Germinal center (tissue), 1 donor: ENCODE results near the gene CISD3.

Experiments used
- DNase-seq: peaks from one replicate; pipeline ENCODE4 v3.0.0; 2012; ENCODE audit warnings: mixed read lengths, low spot score

CISD3 gene, protein sequence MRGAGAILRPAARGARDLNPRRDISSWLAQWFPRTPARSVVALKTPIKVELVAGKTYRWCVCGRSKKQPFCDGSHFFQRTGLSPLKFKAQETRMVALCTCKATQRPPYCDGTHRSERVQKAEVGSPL

DNA sequence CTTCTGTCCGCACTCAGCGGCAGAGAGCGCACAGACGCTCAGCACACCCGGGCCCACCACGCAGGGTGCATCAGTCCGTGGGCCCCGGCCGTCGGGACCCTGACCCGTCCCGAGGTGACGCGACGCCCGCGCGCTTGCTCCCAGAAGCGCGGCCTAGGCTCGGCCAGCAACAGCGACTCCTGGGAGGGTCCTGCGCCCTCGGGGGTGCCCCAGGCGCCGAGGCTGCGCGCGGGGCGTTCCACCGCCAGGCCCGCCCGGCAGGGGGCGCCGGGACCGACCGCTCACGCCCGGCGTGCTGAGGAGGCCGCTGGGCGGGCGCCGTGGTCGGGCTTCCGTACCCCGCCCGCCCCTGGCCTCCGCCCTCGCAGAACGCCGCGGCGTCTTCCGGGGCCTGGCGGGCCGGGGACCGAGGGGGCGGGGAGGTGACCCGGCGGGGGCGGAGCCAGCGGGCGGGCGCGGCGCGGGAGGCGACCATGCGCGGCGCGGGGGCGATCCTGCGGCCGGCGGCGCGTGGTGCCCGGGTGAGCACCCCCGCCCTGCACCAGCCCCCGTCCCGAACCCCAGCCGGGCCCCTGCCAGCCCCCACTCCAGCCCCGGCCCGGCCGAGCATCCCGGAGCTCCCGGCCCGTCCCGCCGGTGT, at the start of gene CISD3:
Gene CISD3, plus strand, starts transcription at position 456 of the 640 bp plus-strand sequence. Its CDS starts 18 bp downstream, at position 474.
- peak; percentile 94 for DNase-seq

DNA sequence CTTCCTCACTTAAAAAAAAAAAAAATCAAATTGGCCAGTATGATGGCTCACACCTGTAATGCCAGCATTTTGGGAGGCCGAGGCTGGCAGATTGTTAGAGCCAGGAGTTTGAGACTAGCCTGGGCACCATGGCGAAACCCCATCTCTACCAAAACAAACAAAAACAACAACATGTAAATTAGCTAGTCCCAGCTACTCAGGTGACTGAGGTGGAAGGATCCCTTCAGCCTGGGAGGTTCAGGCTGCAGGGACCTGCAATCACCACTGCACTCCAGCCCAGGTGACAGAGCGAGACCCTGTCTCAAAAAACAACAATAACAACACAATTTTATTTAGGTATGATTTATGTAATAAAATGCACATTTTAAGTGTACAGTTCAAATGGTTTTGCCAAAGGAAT, 49.0 kb upstream of the CISD3 start:
- no peak for DNase-seq

DNA sequence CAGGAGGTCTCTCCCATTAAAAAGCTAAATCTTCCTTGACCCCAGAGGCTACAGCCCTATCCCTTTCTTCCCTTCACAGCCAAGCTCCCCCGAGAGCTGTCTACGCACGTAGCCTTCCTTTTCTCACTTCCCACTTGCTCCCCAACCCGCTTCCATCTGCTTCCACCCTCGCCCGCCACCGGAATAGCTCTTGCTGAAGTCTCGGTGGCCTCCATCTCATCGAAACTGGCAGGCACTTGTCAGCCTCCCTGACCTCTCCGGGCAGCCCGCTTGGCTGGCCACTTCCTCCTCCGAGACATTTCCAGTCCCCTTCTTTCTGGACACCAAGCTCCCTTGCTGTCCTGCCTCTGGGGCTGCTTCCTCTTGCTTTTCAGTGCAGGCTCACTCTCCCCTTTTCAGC, 44.6 kb upstream of the CISD3 start:
- no peak for DNase-seq

DNA sequence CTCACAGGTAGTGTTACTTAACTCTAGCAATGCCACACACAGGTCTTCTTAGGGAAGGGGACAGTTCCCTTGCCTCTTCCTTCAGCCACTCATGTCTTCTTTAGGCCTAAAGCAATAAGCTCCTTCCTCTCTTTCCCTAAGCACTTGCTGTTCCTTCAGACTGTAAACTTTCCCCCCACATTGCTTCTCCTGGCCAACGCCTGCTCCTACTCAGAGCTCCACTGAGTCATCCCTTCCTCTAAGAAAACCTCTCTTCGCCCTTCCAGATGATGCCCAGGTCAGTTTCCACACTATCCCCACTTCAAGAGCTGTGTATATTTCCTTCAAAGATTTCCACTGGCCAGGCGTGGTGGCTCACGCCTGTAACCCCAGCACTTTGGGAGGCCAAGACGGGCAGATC, 42.9 kb upstream of the CISD3 start:
- DNase-seq = no peak

DNA sequence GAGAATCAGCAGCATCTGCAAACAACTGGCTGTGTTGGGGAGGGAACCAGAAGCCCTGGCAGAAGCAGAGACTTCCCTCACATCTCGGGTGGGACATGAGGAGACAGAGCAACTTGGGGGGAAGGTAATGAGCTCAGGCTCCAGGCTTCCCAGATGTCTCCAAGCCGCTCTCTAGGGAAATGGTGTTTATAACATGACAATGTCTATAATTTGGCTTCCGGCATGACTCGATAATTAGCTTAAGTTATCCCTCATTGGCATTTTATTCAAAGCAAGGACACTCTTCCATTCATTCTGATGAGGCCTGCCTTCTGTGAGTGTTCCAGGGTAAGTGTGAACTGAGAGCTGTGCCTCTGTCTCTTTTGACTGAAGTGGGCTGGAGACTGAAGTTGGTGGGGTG, 39.8 kb upstream of the CISD3 start:
- no peak for DNase-seq

DNA sequence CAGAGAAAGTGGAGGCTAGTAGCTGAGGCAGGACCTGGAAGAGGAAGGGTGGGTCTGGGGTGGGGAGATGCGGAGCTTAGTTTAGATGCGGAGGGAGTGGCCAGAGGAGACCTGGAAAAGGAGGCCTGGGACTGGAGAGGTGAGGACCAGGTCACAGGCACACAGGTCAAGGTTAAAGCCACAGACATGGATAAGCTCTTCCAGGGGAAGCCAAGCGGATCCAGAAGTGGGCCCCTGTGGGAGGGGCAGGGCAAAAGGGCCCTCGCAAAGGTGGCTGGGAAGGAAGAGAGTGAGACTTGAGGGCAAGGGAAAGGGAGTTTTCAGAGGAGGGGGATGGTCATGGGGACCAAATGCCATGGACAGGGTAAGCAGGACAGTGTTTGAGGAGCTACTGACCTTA, 39.0 kb upstream of the CISD3 start:
- no peak for DNase-seq

DNA sequence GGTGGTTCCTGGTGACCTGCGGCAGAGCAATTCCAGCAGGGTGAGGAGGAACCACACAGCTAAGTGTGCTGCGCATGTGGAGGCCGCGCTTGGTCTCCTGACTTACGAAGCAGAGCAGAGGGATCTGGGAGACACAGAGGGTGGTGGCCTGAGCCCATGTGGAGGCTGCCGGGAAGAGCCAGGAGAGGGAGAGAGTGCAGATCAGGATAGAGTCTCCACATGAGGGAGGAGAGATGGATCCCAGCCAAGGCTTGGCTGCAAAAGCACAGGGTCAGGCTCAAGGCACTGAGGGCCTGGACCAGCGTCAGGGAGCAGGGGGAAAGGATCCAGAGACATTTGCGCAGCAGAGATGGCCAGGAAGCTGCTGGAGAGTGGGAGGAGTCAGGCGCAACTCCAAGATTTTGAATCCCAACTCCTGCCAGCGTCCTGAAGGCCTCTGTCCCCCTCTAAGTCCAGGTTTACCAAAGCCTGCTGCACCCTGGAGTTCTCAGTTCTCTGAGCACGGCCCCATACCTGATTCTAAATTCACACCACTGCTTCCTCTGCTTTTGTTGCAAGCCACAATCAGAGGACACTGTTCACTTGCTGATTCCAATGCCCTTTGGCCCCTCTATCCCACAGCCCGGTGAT, 36.3 kb upstream of the CISD3 start:
- no peak for DNase-seq

DNA sequence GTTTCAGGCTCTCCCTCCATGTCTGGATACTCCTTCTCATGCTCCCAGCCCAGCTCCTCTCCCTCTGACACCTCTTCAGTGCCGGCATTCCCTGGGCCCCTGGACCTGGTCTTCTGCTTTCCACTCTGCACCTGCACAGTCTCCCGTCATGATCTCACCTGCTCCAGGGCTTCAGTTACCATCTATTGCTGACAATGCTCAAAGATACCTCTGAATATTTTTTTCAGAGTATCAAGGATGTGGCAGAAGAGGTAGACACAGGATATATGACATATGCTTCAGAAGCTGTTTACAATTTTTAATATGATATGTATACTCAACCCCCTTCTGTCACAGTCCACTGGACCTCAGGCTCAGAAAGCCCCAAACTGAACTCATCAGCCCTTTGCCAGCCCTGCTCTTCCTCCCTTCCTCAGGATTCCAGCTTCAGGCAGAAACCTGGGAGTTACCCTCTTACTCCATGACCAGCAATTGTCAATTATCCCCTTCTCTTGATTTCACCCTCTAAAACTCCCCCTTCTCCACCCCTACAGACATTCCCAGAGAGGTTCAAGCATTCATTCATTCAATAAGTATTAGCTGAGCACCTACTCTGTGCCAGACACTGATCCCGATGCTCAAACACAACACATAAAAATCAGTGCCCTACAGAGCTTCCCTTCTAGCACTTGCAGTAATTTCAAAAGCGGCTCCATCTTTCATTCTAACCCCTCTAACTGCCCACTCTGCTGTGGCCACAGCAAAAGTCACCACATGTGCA, 32.9 kb upstream of the CISD3 start:
- DNase-seq = no peak

DNA sequence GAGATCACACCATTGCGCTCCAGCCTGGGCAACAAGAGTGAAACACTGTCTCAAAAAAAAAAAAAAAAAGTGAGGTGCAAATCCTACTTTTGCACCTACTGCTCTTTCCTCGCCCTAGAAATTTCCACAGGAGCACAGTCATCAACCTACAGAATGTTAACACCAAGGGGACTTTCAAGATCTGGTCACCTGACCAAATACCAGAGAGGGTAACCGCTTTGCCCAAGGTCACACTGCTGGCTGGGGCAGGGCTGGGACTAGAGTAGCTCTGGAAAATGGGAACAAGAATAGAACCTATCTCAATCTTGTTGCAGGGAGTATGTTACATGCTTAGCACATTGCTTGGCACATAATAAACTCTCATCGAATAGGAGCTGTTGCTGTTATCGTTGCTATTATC, 31.4 kb upstream of the CISD3 start:
- no peak for DNase-seq

DNA sequence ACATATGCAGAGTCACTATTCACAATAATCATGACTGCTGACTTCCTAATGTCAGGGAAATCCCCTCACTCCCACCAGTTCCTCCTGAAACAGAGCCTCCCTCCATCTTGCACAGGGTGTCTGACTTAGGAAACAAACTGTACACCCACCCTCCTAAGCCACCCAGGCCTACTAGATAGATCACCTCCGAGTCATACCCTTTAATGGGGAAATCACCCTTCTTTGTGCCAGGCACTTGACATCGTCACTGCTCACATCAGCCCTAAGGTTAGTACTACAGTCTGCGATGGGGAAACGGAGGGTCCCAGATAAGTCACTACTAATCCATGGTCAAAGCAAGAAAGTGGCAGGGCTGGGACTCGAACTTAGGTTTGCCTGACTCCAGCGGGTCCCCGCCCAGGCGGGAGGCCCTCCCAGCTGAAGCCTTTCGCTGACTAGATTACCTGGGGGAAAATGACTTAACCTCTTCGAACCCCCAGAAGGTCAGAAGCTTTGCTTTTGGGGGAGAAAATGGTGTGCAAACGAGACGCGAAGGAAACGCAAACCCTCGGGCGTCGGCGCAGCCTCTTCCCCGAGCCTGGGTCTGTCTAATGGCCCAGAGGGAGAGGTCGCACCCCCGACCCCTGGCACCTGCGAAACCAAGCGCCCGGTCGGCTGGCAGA, 28.5 kb upstream of the CISD3 start:
- peak; percentile 64 for DNase-seq

DNA sequence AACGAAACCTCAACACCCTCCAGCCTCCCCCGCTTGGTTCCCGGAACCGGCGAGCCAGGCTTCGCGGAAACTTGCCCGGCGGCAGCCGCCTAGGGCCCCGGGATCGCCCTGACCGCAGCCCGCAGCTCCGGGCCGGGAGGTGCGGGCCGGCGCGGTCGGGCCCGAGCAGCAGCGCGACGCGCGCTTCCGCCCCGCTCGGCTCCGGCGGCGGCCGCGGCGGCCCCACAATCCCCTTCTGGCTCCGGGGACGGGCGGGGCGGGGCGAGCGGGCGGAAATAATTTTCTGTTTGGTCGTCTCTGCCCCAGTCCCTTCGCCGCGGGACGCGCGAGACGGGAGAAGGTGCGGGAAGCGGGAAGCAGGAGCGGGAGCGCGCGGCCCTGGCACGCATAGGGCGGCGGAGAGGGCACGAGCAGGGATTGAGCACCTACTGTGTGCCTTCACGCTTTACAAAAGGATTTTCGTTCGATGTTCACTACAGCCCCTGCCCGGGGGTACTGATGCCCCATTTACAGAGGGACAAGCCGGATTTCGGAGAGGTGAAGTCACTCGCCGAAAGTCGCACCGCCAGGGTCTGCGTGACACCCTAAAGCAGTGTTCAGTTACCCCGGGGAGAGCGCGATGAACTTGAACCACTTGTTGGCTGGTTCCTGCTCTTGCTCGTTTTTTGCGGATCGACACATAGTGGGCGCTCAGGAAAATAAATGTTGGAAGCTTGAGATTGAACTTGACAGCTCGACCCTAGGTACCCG, 27.8 kb upstream of the CISD3 start:
- DNase-seq = peak; percentile 81

DNA sequence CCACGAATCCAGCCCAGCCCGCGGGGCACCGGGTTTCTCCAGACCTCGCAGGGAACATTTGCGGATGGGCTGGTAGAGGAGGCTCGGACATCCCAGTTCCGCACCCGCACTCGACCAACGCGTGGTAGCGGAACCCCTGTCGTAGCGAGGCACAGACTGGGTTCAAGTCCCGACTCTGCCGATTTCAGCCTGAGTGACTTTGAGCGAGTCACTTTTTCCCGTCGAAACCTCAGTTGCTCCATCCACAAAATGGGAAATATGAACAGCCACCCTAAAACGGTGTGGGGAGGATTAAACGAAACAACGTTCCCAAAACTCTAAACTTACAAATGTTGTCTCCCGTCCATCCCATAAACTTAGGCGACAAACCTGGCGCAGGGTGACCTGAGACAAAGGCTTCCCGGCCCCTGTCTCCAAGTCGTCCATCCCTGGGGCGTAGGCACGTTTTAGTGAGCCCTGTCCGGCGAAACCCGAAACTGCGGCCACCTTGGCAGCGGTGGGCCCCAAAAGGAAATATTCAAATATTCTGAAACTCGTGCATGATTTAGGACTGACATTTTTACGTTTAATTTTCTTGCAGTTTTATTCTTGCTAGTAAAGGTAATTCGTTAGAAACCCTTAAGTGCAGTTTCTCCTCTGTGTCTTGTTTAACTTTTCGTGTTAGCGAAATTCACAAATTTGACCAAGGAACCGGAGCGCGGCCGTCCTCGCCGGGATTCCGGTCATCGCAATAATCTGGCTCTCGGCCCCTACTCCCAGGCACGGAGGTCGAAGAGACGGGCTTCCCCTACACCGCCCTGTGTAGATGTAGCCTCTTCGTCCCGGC, 27.0 kb upstream of the CISD3 start:
- DNase-seq = peak; percentile 26

DNA sequence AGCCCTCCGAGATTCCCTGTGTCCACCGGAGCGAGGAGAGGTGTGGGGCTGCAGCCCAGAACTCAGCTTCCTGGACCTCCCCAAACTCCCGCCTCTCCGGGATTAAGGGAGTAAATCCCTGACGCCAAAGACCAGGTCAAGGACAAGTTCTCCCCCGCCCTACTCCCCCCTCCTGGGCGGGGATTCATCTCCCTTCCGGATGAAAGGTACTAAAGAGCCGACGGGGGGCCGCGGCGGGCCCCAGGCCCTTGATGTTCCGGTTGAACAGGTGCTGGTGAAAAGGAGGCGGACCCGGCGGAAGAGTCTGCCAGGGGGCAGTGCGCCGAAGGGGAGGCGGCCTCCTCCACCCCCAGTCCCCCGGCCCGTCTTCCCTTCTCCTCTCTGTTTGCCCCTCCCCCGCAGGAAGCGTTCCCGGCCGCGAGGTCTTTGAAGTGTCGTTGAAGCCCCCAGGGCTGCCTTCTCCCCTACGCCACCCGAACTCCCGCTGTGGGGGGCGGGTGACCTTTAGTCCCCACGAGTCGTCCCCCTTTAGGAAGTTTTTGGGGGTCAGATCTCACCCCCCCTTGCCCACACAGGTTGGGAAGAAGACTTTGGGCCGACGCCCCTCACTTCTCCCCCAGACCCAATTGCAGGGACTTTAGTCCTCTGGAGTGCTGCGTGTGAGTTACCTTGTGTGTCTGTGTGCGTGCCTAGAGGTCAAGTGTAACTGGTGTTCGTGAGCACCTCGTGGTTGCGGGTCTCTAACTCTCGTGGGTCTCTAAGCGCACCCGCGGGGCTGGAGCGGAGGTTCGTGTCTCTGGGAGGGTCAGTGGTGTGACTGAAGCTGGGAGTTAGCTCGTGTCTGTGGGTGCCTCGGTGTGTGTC, 26.2 kb upstream of the CISD3 start:
- DNase-seq = peak; percentile 78

DNA sequence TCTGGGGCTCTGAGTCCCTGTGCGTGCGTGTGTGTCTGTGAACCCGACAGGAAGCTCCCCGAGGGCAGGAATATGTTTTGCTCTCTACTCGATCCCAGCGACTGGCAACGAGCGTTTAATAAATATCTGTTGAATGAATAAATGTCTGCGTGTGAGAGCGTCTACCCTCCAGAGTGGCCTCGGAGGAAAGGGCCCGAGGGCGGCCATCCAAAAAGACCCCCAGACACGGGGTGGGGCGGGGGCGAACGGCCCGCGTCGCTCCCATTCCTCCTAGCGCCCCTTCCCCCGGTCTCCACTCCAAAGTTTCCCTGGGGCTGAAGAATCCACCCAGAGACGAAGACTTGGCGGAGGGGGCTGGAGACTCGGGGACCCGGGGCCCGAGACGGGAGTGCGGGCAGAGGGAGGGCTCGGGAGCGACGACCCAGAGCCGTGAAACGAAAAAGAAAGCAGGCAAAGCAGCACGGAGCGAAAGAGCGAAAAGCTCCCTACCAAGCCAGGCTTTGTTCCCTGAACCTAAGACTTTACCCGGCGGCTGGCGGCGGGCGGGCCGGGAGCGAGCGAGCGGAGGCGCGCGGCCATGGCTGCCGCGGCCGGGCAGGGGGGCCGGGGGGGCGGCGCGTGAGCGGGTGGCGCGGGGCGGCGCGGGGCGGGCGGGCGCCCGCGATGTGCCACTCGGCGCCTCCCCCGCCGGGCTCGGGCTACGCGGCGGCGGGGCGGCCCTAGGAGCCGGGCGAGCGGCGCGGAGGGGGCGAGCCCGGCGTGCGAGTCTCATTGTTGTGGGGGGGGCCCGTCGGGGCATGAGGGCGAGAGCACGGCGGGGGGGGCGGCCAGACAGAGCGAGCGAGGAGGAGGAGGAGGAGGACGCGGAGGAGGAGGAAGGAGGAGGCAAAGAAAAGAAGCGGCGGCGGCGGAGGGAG, 25.3 kb upstream of the CISD3 start, which contains the start of gene MLLT6:
Gene MLLT6, plus strand, starts transcription at position 668 of the 917 bp plus-strand sequence. CDS start 360 bp downstream, outside the sequence.
- DNase-seq = peak; percentile 86

DNA sequence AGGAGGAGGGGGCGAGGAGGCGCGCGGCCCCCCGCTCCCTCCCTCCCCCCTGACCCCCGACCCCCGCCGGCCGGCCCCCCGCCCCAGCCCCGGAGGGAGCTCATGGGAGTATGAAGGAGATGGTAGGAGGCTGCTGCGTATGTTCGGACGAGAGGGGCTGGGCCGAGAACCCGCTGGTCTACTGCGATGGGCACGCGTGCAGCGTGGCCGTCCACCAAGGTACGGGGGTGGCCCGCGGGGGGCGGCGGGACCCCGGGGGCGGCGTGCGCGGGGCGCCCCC, 24.7 kb upstream of the CISD3 start:
- DNase-seq = no peak

DNA sequence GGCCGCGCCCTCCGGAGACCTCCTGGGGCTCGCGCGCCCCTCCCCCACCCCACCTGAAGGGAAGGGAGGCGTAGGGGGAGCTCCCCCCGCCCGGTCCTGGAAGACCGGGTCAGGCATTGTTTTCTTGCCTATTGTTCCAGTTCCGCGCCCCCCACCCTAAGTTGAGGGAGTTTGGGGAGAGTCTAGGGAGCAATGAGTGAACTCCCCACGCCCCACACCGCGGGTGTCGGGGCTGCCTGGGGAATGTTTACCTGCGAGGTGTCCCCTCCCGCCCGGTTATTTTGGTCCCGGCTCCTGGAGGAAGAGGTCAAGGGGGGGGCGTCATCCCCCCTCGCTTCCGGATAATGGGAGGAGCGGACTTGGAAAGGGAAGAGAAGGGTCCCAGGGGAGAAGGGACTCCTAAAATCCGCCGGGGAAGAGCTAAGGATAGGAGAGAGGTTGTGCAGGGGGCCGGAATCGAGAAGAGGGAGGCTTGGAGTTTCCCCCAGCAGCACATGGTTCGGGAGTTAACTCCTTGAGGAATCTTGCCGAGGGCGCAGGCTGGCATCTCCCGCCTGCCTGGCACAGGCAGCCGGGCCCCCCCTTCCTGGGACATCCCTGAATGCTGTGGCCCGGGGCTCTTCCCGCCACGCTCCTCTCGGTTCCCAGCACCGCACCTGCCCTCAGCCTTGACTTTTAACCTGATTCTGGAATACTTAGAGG, 24.2 kb upstream of the CISD3 start:
- peak; percentile 48 for DNase-seq

DNA sequence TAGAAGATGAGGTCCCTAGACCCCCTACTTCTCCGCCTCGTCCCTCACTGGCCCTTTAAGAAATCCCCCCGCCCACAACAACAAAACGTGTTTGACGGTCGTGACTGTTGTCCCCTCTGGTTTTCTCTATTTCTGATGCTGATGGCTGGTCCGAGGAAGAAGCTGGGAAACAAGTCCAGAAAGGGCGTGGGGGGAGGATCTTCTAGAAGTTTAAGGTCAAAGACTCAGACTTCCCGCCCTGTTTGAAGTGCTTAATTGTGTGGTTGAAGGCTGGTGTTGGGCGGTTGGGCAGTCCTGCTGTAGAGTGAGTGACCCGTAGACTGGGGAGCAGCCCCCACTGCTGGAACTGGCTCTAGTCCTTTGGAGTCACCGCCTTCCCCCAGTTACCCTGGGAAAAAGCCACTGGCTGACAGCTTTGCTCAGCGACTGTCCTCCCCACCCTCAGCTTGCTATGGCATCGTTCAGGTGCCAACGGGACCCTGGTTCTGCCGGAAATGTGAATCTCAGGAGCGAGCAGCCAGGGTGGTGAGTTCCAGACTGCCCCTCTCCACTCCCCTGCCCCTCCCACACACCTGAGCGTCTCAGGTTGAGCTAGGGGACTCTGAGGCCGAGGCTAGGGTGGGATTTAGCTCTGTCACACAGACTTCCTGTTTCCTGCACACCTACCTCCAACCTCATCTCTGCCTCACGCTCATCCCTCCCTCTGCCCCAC, 23.5 kb upstream of the CISD3 start:
- DNase-seq = peak; percentile 40
